ENCODE results near the gene SLC28A3.

Gene SLC28A3

DNA sequence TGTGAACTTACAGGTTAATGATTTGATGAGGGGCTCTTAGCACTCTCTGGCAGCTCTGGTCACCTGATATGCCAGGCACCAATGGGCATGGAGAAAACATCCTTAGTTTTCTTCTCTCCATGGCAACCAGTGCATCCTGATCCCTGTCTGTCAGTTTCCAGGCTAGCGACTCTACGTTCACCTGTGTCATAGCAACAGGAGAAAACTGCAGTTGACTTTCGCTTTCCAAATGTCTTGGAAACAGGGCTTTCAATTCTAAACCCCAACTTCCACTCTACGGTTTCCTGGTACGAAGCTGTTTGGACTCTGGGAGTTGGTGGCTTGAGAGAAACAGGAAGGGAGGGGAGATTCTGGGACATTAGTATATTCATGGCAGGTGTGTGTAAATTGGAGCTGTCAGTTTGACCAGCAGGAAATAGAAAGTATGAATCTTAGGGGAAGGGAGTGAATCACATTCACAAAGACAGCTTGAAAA, 74.4 kb downstream of the SLC28A3 start:
- H3K4me1 ChIP-seq (ENCODE audit: insufficient read depth, low read length): no peaks in the 10 kb centered on the region
- no peak overlapping the region for H3K4me3 ChIP-seq (ENCODE audit: low read depth in 1 of 2, low read length in 2 of 2)

DNA sequence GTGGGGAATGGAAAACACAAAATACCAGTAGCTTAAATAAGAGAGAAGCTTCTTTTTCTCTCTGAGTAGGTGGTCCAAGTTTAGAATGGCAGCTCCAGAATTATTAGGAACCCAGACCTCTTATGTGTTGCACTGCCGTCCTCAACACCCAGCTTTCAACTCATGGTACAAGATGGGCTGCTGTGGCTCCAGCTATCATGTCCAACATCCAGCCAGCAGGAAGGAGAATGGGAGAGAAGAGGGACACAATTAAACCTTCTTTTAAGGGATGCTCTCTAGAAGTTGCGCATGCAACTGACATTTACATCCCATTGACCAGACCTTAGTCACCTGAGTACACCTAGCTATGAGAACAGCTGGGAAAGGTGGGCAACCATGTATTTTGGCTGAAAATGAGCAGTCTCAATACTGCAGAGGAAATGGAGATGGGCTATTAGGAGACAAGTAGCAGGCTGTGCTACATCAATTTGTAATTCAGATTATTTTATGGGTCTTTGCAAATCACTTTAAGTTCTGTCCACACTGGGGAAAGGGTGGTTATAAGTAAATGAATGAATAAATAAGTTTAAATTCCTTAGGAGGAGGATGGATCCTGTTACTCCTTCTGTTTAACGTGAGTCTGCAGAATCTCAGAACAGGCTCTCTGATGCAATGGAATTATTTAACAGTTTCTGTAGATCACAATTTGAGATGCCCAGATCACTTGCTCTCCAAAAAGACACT, 76.1 kb downstream of the SLC28A3 start:
- Histone ChIP-seq H3K4me1 (ENCODE audit: insufficient read depth, low read length) (no peaks in the 10 kb centered on the region), H3K27ac (ENCODE audit: low read depth, low read length) (no peak overlapping the region), H3K27me3 (ENCODE audit: control insufficient read depth in 1 of 2, insufficient read depth in 2 of 2, low read length in 2 of 2) (no peaks in the 10 kb centered on the region), H3K4me3 (ENCODE audit: low read depth in 1 of 2, low read length in 2 of 2) (no peak overlapping the region), H3K36me3 (ENCODE audit: insufficient read depth, low read length) (no peaks in the 10 kb centered on the region), H3K9me3 (ENCODE audit: low read length) (no peaks in the 10 kb centered on the region), H3K9ac (ENCODE audit: low read length) (no peak overlapping the region)

More for the DNA sequence above, 74.4 kb downstream of the SLC28A3 start:
- Histone ChIP-seq H3K9ac (ENCODE audit: low read length) (no peak overlapping the region), H3K36me3 (ENCODE audit: insufficient read depth, low read length) (no peaks in the 10 kb centered on the region), H3K27me3 (ENCODE audit: control insufficient read depth in 1 of 2, insufficient read depth in 2 of 2, low read length in 2 of 2) (no peaks in the 10 kb centered on the region), H3K9me3 (ENCODE audit: low read length) (no peaks in the 10 kb centered on the region), H3K27ac (ENCODE audit: low read depth, low read length) (no peak overlapping the region)

DNA sequence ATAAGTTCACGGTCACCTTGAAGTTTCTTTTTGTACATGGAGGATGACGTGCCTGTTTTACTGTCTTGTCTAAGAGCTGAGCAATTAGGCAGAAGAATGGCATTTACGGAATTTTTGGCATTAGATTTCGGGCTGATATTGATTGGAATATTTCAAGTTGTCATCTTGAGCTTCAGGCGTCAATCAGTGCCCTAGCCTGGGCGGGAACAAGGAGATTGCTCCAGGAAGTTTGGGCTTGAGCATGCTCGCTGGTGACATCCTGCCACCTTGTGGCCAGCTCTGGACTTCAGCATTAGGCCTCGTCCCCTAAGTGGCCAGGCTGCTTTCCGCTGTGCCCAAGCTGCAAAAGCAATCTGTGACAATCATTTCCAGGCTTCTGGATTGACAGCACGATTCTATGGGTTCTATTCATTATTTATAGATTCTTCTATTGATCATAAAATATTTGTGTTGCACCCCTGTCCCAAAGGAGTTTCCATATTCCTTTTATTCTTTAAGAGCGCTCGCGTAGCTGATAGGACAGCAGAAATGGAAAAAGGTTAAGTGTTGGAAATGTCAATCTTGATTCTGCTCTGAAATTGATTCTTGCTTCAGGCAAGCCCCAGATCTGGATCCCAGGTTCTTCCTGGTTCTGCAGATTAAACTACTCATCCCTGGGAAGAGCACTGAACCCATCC, 79.3 kb downstream of the SLC28A3 start:
- Histone ChIP-seq H3K36me3 (ENCODE audit: insufficient read depth, low read length) (no peaks in the 10 kb centered on the region), H3K9ac (ENCODE audit: low read length) (no peak overlapping the region), H3K27me3 (ENCODE audit: control insufficient read depth in 1 of 2, insufficient read depth in 2 of 2, low read length in 2 of 2) (no peaks in the 10 kb centered on the region), H3K27ac (ENCODE audit: low read depth, low read length) (no peak overlapping the region), H3K4me3 (ENCODE audit: low read depth in 1 of 2, low read length in 2 of 2) (peak overlapping the region in 1 of 2 donors; percentile 50), H3K4me1 (ENCODE audit: insufficient read depth, low read length) (no peaks in the 10 kb centered on the region), H3K9me3 (ENCODE audit: low read length) (no peaks in the 10 kb centered on the region)

DNA sequence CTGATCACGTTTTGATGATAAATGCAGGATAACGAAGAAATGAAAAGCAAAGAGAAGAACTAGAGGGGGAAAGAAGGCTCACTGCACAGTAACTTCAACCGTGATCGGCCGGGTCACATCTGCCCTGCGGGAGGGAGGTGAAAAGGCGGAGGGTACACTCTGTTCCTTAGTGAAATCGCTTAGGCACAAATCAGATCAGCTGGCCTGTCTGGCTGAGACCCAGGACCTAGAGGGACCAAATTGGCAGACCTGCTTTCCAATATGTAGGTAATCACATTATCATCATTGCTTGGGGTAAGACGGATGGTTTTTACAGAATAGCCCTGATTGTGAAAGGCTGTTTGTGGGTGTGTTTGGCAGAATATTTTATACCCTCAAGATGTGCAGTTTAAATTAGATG, 82.2 kb downstream of the SLC28A3 start:
- no peaks in the 10 kb centered on the region for H3K4me1 ChIP-seq (ENCODE audit: insufficient read depth, low read length)
- H3K9me3 ChIP-seq (ENCODE audit: low read length): no peaks in the 10 kb centered on the region
- H3K4me3 ChIP-seq (ENCODE audit: low read depth in 1 of 2, low read length in 2 of 2): no peak overlapping the region
- H3K27me3 ChIP-seq (ENCODE audit: control insufficient read depth in 1 of 2, insufficient read depth in 2 of 2, low read length in 2 of 2): no peaks in the 10 kb centered on the region
- H3K27ac ChIP-seq (ENCODE audit: low read depth, low read length): no peak overlapping the region
- H3K36me3 ChIP-seq (ENCODE audit: insufficient read depth, low read length): no peaks in the 10 kb centered on the region
- no peak overlapping the region for H3K9ac ChIP-seq (ENCODE audit: low read length)

DNA sequence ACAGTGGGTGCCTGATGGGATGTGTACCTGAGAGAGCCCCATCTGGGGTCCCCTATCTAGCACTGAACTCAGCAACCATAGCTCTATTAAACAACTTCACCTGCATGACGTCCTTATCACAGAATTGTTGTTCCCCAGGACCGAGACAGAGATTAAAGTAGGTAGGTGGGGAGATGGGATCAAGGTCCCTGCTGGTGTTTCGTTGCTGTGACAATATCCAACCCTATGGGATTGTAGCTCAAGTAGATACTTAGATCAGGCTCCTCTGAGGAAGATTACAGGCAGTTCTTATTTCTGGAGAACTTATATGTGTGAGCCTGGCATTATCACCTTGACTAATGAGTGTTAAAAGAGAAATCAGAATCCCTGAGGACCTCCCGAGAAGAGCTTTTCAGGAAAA, 84.9 kb downstream of the SLC28A3 start:
- H3K27ac ChIP-seq (ENCODE audit: low read depth, low read length): no peak overlapping the region
- H3K4me1 ChIP-seq (ENCODE audit: insufficient read depth, low read length): no peaks in the 10 kb centered on the region
- no peaks in the 10 kb centered on the region for H3K9me3 ChIP-seq (ENCODE audit: low read length)

DNA sequence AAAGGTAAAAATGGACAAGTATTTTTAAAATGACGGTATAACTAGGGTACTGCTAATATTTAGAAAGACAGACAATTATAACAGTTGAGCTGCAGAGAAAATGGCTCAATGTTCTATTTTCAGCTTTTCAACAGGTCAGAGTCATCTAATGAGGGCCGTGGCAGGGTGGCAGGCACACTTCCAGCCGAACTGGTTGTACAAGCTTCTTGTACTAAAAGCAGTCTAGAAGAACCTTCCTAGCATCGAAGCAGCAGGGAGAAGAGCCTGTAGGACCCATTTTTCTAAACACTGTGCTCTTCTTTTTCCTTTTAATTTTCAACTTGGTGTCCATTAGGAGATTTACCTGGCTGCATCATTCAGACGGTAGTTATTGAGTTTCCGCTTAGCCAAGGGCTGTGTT, 85.6 kb downstream of the SLC28A3 start:
- Histone ChIP-seq H3K36me3 (ENCODE audit: insufficient read depth, low read length) (no peaks in the 10 kb centered on the region), H3K9ac (ENCODE audit: low read length) (no peak overlapping the region), H3K27ac (ENCODE audit: low read depth, low read length) (no peak overlapping the region), H3K4me3 (ENCODE audit: low read depth in 1 of 2, low read length in 2 of 2) (no peak overlapping the region), H3K4me1 (ENCODE audit: insufficient read depth, low read length) (no peaks in the 10 kb centered on the region), H3K27me3 (ENCODE audit: control insufficient read depth in 1 of 2, insufficient read depth in 2 of 2, low read length in 2 of 2) (no peaks in the 10 kb centered on the region), H3K9me3 (ENCODE audit: low read length) (no peaks in the 10 kb centered on the region)

More for the DNA sequence above, 84.9 kb downstream of the SLC28A3 start:
- Histone ChIP-seq H3K27me3 (ENCODE audit: control insufficient read depth in 1 of 2, insufficient read depth in 2 of 2, low read length in 2 of 2) (no peaks in the 10 kb centered on the region), H3K9ac (ENCODE audit: low read length) (no peak overlapping the region), H3K4me3 (ENCODE audit: low read depth in 1 of 2, low read length in 2 of 2) (no peak overlapping the region), H3K36me3 (ENCODE audit: insufficient read depth, low read length) (no peaks in the 10 kb centered on the region)

DNA sequence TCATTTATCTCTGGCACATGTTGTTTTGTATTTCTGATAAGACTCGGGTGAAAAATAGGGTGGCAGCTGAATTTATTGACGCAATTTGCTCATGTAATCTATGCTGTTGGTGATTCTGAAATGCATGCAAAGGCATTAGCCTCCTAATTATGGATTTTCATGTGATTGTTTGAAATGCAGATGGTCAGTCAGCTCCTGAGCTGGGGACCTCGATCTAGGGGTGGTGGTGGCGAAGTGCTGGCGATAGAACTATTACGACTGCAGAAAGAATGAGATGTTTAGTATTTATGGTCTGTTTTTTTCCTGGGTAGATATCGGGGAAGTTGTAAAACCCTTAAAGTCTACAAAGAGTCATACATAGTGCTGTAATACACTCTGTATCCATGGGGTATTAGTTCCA, 88.6 kb downstream of the SLC28A3 start:
- Histone ChIP-seq H3K27ac (ENCODE audit: low read depth, low read length) (no peak overlapping the region), H3K4me3 (ENCODE audit: low read depth in 1 of 2, low read length in 2 of 2) (no peak overlapping the region), H3K36me3 (ENCODE audit: insufficient read depth, low read length) (no peaks in the 10 kb centered on the region), H3K4me1 (ENCODE audit: insufficient read depth, low read length) (no peaks in the 10 kb centered on the region), H3K9me3 (ENCODE audit: low read length) (no peaks in the 10 kb centered on the region), H3K9ac (ENCODE audit: low read length) (no peak overlapping the region), H3K27me3 (ENCODE audit: control insufficient read depth in 1 of 2, insufficient read depth in 2 of 2, low read length in 2 of 2) (no peaks in the 10 kb centered on the region)

DNA sequence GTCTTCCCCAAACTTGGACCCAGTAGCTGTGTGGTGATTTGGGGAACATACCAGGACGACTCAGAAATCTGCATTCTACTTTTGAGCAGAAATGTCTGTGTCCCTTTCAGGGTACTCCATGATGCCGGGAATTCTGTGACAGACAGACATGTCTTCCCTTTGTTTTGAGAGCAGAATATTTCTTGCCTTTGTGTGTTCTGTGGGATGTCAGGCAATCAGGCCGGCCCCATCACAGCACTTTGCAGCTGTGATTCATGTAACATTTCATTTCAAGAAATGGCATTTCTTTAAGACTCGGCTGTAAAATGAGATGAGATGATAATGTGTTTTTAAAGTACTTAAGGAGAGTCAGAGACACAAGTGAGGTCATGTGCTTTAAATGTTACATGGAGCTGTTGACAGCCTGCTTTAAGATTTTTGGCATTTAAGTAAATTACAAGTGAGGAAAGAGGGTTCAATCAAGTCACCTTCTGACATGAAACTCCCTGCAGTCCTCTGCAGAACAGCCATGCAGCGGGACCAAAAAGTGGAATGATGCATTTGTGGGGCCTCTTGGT, 98.7 kb downstream of the SLC28A3 start:
- Histone ChIP-seq H3K4me3 (ENCODE audit: low read depth in 1 of 2, low read length in 2 of 2) (no peak overlapping the region), H3K36me3 (ENCODE audit: insufficient read depth, low read length) (no peaks in the 10 kb centered on the region), H3K9me3 (ENCODE audit: low read length) (no peaks in the 10 kb centered on the region), H3K4me1 (ENCODE audit: insufficient read depth, low read length) (no peaks in the 10 kb centered on the region), H3K9ac (ENCODE audit: low read length) (no peak overlapping the region), H3K27me3 (ENCODE audit: control insufficient read depth in 1 of 2, insufficient read depth in 2 of 2, low read length in 2 of 2) (no peaks in the 10 kb centered on the region), H3K27ac (ENCODE audit: low read depth, low read length) (no peak overlapping the region)

DNA sequence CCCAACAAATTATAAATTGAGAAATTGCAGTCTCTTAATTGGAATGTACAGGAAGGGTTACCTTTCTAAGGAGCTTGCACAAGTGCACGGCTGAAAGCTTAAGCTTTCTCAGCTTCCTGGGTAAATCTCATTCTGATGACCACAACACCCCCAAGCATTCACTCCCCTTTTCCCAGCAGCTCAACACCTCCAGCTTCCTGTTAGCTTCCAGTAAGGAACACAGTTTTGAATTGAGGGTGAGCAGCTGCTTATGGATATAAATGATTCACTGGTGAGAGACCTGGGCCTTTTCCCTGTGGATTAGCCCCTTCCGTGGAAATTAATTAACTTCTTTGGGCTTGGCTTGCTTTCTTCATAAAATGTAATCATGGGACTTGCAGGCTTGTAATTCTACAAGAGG, 101.2 kb downstream of the SLC28A3 start:
- no peaks in the 10 kb centered on the region for H3K4me1 ChIP-seq (ENCODE audit: insufficient read depth, low read length)
- no peaks in the 10 kb centered on the region for H3K36me3 ChIP-seq (ENCODE audit: insufficient read depth, low read length)
- H3K9me3 ChIP-seq (ENCODE audit: low read length): no peaks in the 10 kb centered on the region
- no peak overlapping the region for H3K27ac ChIP-seq (ENCODE audit: low read depth, low read length)
- no peaks in the 10 kb centered on the region for H3K27me3 ChIP-seq (ENCODE audit: control insufficient read depth in 1 of 2, insufficient read depth in 2 of 2, low read length in 2 of 2)
- no peak overlapping the region for H3K9ac ChIP-seq (ENCODE audit: low read length)
- H3K4me3 ChIP-seq (ENCODE audit: low read depth in 1 of 2, low read length in 2 of 2): no peak overlapping the region

DNA sequence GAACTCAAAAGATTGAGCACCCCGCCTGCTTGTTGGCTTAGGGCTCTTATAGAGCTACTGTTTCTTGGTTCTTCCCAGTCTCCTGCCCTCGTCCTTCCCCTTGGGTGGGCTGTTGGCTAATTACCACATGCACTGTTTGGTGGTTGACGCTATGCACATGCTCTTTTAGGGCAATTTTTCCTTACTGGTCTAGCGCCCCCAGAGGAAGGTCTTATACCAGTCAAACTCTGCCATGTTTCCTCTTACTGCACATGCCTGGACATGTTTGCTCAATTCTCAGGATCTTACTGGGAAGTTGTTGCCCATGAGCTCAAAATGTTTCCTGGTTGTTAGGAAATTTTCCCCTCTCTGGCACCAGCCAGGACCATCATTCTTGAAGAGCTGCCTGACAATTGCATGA, 101.9 kb downstream of the SLC28A3 start:
- Histone ChIP-seq H3K9ac (ENCODE audit: low read length) (no peak overlapping the region), H3K27ac (ENCODE audit: low read depth, low read length) (no peak overlapping the region), H3K4me1 (ENCODE audit: insufficient read depth, low read length) (no peaks in the 10 kb centered on the region), H3K27me3 (ENCODE audit: control insufficient read depth in 1 of 2, insufficient read depth in 2 of 2, low read length in 2 of 2) (no peaks in the 10 kb centered on the region), H3K9me3 (ENCODE audit: low read length) (no peaks in the 10 kb centered on the region), H3K36me3 (ENCODE audit: insufficient read depth, low read length) (no peaks in the 10 kb centered on the region), H3K4me3 (ENCODE audit: low read depth in 1 of 2, low read length in 2 of 2) (no peak overlapping the region)

DNA sequence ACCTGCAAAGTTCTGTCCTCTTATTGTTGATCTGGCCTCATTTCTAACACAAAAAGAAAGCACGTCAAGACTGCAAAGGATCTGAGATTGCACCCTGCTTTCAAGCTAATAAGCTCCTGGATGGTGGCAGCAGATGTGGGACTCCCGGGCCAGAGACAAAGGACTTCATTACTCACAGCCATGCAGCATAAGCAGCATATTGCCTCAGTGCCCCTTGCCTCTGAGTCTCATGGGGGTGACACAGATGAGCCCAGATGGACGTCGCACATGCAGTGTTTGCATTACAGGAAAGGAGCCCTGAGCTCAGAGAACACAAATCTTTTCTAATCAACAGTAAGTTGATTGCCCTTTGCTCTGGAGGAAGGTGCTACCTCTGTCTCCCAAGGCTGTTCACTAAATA, 105.0 kb downstream of the SLC28A3 start:
- H3K4me1 ChIP-seq (ENCODE audit: insufficient read depth, low read length): no peaks in the 10 kb centered on the region
- H3K9me3 ChIP-seq (ENCODE audit: low read length): no peaks in the 10 kb centered on the region
- no peak overlapping the region for H3K27ac ChIP-seq (ENCODE audit: low read depth, low read length)
- no peak overlapping the region for H3K9ac ChIP-seq (ENCODE audit: low read length)
- no peaks in the 10 kb centered on the region for H3K36me3 ChIP-seq (ENCODE audit: insufficient read depth, low read length)
- H3K27me3 ChIP-seq (ENCODE audit: control insufficient read depth in 1 of 2, insufficient read depth in 2 of 2, low read length in 2 of 2): no peaks in the 10 kb centered on the region
- no peak overlapping the region for H3K4me3 ChIP-seq (ENCODE audit: low read depth in 1 of 2, low read length in 2 of 2)
